Upper lobe of left lung (tissue), 6 donors: ENCODE data around the gene MAPK14. TPM values are rescaled to one million over a fixed set of nuclear protein-coding genes. Genes with fewer than 3 reads are reported as not detected.
"Not testable (repeated sequence)": the region's sequence is repeated elsewhere in the genome, so short reads cannot be mapped to it uniquely, and the experiment has no call there.

Experiments
- ATAC-seq, 2 donors: fragments of 200-7000 bp; cut with Tn5 transposase; one replicate each; pipeline ENCODE4 v1.9.1; 2022; ENCODE audit warnings: mild to moderate bottlenecking in 2 of 2, moderate library complexity in 2 of 2; ENCODE audit not compliant: low FRiP score in 2 of 2
- DNase-seq, 2 donors: peaks; one replicate each; pipeline ENCODE4 v3.0.0-alpha.2; 2019 to 2020
- H3K27ac ChIP-seq, 4 donors: fragments of 200-600 bp; sonication (generic); one replicate each; pipeline ENCODE4 v1.5.1; 2016 to 2019
- H3K27me3 ChIP-seq, 4 donors: fragments of 200-600 bp; sonication (generic); one replicate each; pipeline ENCODE4 v1.5.1; 2017 to 2019
- H3K36me3 ChIP-seq, 4 donors: fragments of 200-600 bp; sonication (generic); one replicate each; pipeline ENCODE4 v1.5.1; 2016 to 2019
- H3K4me1 ChIP-seq, 4 donors: fragments of 200-600 bp; sonication (generic); one replicate each; pipeline ENCODE4 v1.5.1; 2018 to 2019
- H3K4me3 ChIP-seq, 4 donors: fragments of 200-600 bp; sonication (generic); one replicate each; pipeline ENCODE4 v1.5.1; 2017 to 2019; ENCODE audit warnings: mild to moderate bottlenecking in 2 of 4, moderate library complexity in 1 of 4
- H3K9me3 ChIP-seq, 4 donors: fragments of 200-600 bp; sonication (generic); one replicate each; pipeline ENCODE4 v1.5.1; 2018 to 2019
- CTCF ChIP-seq, 6 experiments: fragments of 450-650 bp in 4 of 6; fragments of 200-600 bp in 2 of 6; sonication (generic) in 2 of 6; IDR thresholded peaks; one replicate each; pipeline ENCODE4 v1.5.1; 2016 to 2019; ENCODE audit warnings: antibody characterized with exemption in 6 of 6
- EP300 ChIP-seq, 4 donors: sonication (generic); formaldehyde crosslinking; IDR thresholded peaks; one replicate each; pipeline ENCODE4 v1.5.1; 2017; ENCODE audit warnings: antibody characterized with exemption in 4 of 4, control low read depth in 2 of 4
- POLR2A ChIP-seq, 4 donors: fragments of 450-650 bp; IDR thresholded peaks; one replicate each; pipeline ENCODE4 v1.5.1; 2016 to 2017; ENCODE audit warnings: antibody characterized with exemption in 4 of 4, mild to moderate bottlenecking in 2 of 4
- POLR2AphosphoS5 ChIP-seq, 2 donors: sonication (generic); formaldehyde crosslinking; IDR thresholded peaks; one replicate each; pipeline ENCODE4 v1.5.1; 2017; ENCODE audit warnings: antibody characterized with exemption in 2 of 2
- WGBS, 2 donors: methylation state at CpG; one replicate each; pipeline ENCODE4 v1.1.5; 2017 to 2018; 5-methylcytosine and 5-hydroxymethylcytosine counted together
- total RNA-seq, 6 donors: library from RNA; depleted of rRNA in 4 of 6; stranded (reverse); fragments of >200 nt in 4 of 6; gene quantifications; one replicate each; pipeline versions ENCODE4 v1.1.0 to v1.2.1, GENCODE V29; 2016 to 2021
- donor health status: DM: no; HTN: no; CAD: no; lungs with moderate emphysema.
- donor health status: DM: no; HTN: yes; CAD: no; lungs with severe emphysema.

MAPK14 gene
- 10 to 100 TPM; 39.8 to 96.3 (median 70.8) TPM for total RNA-seq

GRCh38 chr6:36027501-36028087 lies at the start of gene MAPK14:
Gene MAPK14, plus strand, starts transcription at chr6:36027808. Its CDS starts 350 bp downstream, at chr6:36028158.
- Histone ChIP-seq H3K36me3 (no peaks in the 10 kb centered on the region), H3K4me1 (peaks cover 25 to 43% (median 30%) of the 10 kb centered on the region in 4 donors), H3K27me3 (peaks cover 0 to 5% (median 0%) of the 10 kb centered on the region in 4 donors), H3K4me3 (peak within 1 kb of the TSS; percentile 91 to 100 (median 99)), H3K27ac (peak within 1 kb of the TSS; percentile 87 to 100 (median 97)), H3K9me3 (no peaks in the 10 kb centered on the region)
- TF ChIP-seq CTCF (IDR thresholded peaks at IDR 0.05) (peak; percentile 84 to 97 (median 94)), POLR2AphosphoS5 (IDR thresholded peaks at IDR 0.05) (peak; percentile 96 to 98), EP300 (IDR thresholded peaks at IDR 0.05) (no peak), POLR2A (IDR thresholded peaks at IDR 0.05) (peak; percentile 45 to 99 (median 96))
- peak; percentile 96 to 100 for DNase-seq
- peak; percentile 95 to 97 for ATAC-seq
- WGBS, 2 donors: 0% methylated on average over 22 to 38 of the region's 62 CpGs

- not testable (repeated sequence) for ATAC-seq, H3K4me3 ChIP-seq, H3K9me3 ChIP-seq, DNase-seq, H3K27me3 ChIP-seq, H3K27ac ChIP-seq, H3K36me3 ChIP-seq, H3K4me1 ChIP-seq
- 82 to 94% methylated on average over 1 of the region's 1 CpG for WGBS, 2 donors
Observed at GRCh38 chr6:35980126-35980525, 47.5 kb upstream of the MAPK14 start.

- ATAC-seq (no peak), DNase-seq (no peak)
- H3K9me3 ChIP-seq: no peaks in the 10 kb centered on the region
- peaks cover 0 to 4% (median 1%) of the 10 kb centered on the region in 4 donors for H3K4me1 ChIP-seq
- no peaks in the 10 kb centered on the region for H3K27me3 ChIP-seq
- no peaks in the 10 kb centered on the region for H3K36me3 ChIP-seq
- 88 to 90% methylated on average over 6 of the region's 6 CpGs for WGBS, 2 donors
- no peak overlapping the region for H3K4me3 ChIP-seq
- no peak for TF ChIP-seq POLR2AphosphoS5 (IDR thresholded peaks at IDR 0.05)
- TF ChIP-seq POLR2A (IDR thresholded peaks at IDR 0.05): no peak
- TF ChIP-seq CTCF (IDR thresholded peaks at IDR 0.05): no peak
- no peak for TF ChIP-seq EP300 (IDR thresholded peaks at IDR 0.05)
- H3K27ac ChIP-seq: no peak overlapping the region
Observed at GRCh38 chr6:35980991-35981645, 46.5 kb upstream of the MAPK14 start.

- Histone ChIP-seq H3K4me3 (no peak overlapping the region), H3K36me3 (no peaks in the 10 kb centered on the region), H3K9me3 (no peaks in the 10 kb centered on the region), H3K27ac (no peak overlapping the region), H3K4me1 (no peaks in the 10 kb centered on the region), H3K27me3 (no peaks in the 10 kb centered on the region)
- TF ChIP-seq CTCF (IDR thresholded peaks at IDR 0.05): no peak
- no peak for TF ChIP-seq POLR2AphosphoS5 (IDR thresholded peaks at IDR 0.05)
- TF ChIP-seq POLR2A (IDR thresholded peaks at IDR 0.05): no peak
- no peak for TF ChIP-seq EP300 (IDR thresholded peaks at IDR 0.05)
- ATAC-seq (no peak), DNase-seq (no peak)
- WGBS, 2 donors: 91 to 94% methylated on average over 4 of the region's 4 CpGs
Observed at GRCh38 chr6:35984701-35985100, 42.9 kb upstream of the MAPK14 start.

- 88 to 91% methylated on average over 9 of the region's 9 CpGs for WGBS, 2 donors
- H3K27ac ChIP-seq, H3K36me3 ChIP-seq, DNase-seq, H3K4me3 ChIP-seq, H3K9me3 ChIP-seq, H3K4me1 ChIP-seq, H3K27me3 ChIP-seq, ATAC-seq: not testable (repeated sequence)
Observed at GRCh38 chr6:35988047-35988446, 39.6 kb upstream of the MAPK14 start.

- no peak for TF ChIP-seq EP300 (IDR thresholded peaks at IDR 0.05)
- TF ChIP-seq POLR2AphosphoS5 (IDR thresholded peaks at IDR 0.05): no peak
- TF ChIP-seq CTCF (IDR thresholded peaks at IDR 0.05): no peak
- TF ChIP-seq POLR2A (IDR thresholded peaks at IDR 0.05): no peak
- H3K27ac ChIP-seq: no peak overlapping the region
- H3K9me3 ChIP-seq: no peaks in the 10 kb centered on the region
- H3K4me3 ChIP-seq: no peak overlapping the region
- DNase-seq: no peak
- no peaks in the 10 kb centered on the region for H3K4me1 ChIP-seq
- no peak for ATAC-seq
- WGBS, 2 donors: 77 to 86% methylated on average over 3 of the region's 3 CpGs
- H3K36me3 ChIP-seq: no peaks in the 10 kb centered on the region
- no peaks in the 10 kb centered on the region for H3K27me3 ChIP-seq
Observed at GRCh38 chr6:35993150-35993549, 34.5 kb upstream of the MAPK14 start.
